LoVo (cell line): ENCODE data around the gene SPEM1.
A peak's percentile ranks its signal among the peaks of the same experiment; 100 is the strongest.

Source experiments
- DNase-seq: peaks from one replicate; pipeline ENCODE4 v3.0.0-alpha.2; 2016; ENCODE audit warnings: low spot score

Gene SPEM1, protein sequence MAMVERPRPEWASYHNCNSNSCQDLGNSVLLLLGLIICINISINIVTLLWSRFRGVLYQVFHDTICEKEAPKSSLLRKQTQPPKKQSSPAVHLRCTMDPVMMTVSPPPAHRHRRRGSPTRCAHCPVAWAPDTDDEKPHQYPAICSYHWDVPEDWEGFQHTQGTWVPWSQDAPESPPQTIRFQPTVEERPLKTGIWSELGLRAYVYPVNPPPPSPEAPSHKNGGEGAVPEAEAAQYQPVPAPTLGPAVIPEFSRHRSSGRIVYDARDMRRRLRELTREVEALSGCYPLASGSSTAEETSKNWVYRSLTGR

DNA sequence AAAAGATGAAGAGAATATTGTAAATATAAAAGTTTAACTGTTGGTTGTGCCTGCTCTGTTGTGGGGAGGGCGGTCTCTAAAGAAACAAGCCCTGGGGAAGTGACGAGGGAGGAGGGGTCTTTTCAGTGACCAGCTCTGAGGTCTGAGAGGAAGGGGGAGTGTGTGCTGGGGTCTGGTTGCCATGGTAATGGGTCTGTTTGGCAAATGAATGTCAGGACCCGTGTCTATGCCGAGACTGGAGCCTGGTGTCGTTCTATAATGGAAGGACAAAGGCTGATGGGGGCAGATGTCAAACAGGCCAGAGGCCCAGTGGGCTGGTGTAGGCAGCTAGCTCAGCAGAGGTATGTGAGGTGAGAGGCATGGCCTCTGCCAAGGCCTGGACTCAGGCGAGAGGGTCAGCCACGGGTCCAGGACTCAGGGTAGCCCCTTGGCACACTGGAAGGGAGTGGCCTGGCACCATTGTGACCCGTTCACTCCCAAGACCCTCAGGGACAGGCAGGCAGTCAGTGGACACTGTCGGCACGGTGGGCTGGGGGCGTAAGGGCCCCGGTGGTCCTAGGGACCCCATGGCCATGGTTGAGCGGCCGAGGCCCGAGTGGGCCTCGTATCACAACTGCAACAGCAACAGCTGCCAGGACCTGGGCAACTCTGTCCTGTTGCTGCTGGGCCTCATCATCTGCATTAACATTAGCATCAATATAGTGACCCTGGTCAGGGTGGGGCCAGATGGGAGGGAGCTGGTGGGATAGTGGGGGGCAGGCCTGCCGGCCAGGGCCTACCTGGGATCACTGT is at the start of gene SPEM1:
TSS of gene SPEM1 (plus strand) at position 506 of the 792 bp plus-strand sequence. CDS start at position 567, 61 bp downstream.
- DNase-seq: no peak

- DNase-seq: no peak
Measured at GRCh38 chr17:7370853-7371252, 49.3 kb upstream of the SPEM1 start.

GRCh38 chr17:7374353-7374752 is 45.8 kb upstream of the SPEM1 start:
- no peak for DNase-seq

GRCh38 chr17:7379134-7379533 is 41.0 kb upstream of the SPEM1 start:
- no peak for DNase-seq

DNA sequence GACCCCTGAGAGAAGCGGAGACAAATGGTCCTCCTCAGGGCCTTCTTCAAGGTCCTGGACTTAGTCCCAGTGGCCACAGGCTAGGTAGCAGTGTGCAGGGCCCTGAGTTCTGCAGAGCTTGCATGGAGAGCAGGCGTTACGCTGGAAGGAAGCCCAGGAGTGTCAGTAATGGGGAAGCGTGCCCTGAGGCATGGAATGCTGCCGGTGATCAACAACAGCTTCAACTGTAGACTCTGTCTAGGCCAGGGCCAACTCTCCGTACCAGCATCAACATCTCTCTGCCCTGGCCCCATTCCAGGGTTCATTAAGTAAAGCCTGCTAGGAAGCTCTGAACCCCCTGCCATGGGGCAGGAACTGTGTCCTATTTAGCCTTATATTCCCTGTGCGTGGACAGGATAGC is 39.8 kb upstream of the SPEM1 start:
- DNase-seq: no peak

- peak; percentile 81 for DNase-seq
Measured at GRCh38 chr17:7380855-7381683, 39.1 kb upstream of the SPEM1 start, which contains the start of gene TNK1. TNK1 (plus strand) TSS chr17:7381089; CDS start chr17:7382927, 1,838 bp downstream.

- DNase-seq: no peak
Measured at GRCh38 chr17:7382901-7383300, 37.2 kb upstream of the SPEM1 start.

DNA sequence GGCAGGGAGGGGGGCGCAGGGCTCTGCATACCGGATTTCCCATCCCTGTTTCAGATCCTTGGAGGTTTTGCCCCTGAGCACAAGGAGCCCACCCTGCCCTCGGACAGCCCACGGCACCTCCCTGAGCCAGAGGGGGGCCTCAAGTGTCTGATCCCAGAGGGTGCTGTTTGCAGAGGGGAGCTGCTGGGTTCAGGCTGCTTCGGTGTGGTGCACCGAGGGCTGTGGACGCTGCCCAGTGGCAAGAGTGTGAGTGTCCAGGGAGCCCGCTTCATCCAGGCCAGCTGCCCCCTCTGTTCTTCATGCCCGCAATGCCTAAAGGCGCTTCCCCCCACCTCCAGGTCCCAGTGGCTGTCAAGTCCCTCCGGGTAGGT is 36.8 kb upstream of the SPEM1 start:
- DNase-seq: no peak

GRCh38 chr17:7383742-7384488 is 36.2 kb upstream of the SPEM1 start:
- DNase-seq: no peak

- no peak for DNase-seq
Measured at GRCh38 chr17:7384489-7385081, 35.5 kb upstream of the SPEM1 start.

DNA sequence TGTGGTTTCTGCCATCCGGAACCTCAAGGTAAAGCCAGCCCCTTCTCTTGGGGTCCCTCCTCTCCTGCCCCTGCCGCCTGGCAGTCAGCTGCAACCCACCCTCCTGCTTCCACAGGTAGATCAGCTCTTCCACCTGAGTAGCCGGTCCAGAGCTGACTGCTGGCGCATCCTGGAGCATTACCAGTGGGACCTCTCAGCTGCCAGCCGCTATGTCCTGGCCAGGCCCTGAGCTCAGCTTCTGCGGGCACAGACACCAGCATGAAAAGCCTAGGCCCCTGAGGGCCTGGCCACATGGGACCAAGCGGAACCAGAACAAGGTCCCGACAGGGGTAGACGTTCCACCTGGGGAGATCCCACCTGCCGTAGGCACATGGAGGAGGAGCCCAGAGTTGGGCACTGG is 31.3 kb upstream of the SPEM1 start:
- no peak for DNase-seq

- DNase-seq: no peak
Measured at GRCh38 chr17:7389924-7390910, 29.9 kb upstream of the SPEM1 start.

DNA sequence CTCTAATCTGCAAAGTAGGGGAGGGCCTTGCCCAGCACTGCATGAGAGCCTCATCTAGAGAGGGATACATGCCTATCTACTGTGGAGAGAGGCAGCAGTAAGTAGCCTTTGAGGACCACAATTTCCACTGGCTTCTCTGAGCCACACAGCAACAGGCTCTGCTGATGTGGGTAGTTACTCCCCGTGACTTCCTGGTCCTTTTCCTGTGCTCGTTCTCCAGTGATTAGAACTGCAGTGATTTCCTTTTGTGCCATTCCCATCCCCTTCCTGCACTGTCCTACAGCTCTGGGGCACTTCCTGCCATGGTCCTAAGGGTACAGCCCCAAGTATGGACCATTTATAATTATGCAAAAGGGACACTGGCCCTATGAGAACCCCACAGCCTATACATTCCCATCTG is 28.8 kb upstream of the SPEM1 start:
- no peak for DNase-seq

DNA sequence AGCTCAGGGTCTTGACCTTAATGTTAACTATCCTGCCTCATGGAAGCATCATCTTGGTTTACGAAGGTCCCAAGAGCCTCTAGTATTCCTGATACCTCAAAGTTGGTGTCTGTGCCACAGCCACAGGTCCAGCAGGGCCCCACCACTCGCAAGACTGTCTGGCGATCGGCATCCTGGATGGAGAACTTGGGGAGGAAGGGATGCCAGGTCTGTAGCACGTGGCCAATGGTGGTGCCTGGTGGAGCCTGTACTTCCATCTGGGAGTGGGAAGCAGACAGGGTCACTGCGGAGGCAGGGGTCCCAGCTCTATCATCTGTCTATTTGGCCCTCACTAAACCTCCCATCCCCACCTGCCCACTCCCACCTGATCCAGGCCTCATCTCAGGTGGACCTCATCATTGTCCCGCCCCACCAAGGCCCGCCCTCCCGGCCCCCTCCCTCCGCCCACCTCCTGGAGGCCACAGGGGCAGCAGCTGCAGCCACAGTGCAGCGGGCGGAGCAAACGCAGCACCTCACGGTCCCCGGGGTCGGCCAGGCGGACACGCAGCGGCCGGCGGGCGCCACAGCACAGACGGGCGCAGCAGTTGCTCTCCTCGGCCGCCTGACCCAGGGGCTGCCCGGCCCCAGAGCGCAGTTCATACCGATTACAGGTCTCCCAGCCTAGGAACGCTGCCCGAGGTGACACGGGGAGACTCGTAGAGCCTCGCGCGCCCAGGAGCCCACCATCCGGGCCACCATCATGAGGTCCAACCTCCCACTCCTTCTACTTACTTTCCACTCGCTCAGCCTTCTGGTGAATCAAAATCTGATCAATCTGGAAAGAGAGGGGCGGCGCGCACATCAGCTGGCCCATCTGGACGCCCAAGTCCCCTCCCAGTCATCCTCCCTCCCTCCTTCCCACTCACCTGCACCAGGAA is 27.2 kb upstream of the SPEM1 start:
- DNase-seq: no peak

- DNase-seq: peak; percentile 17
Measured at GRCh38 chr17:7393613-7394451, 26.3 kb upstream of the SPEM1 start.

DNA sequence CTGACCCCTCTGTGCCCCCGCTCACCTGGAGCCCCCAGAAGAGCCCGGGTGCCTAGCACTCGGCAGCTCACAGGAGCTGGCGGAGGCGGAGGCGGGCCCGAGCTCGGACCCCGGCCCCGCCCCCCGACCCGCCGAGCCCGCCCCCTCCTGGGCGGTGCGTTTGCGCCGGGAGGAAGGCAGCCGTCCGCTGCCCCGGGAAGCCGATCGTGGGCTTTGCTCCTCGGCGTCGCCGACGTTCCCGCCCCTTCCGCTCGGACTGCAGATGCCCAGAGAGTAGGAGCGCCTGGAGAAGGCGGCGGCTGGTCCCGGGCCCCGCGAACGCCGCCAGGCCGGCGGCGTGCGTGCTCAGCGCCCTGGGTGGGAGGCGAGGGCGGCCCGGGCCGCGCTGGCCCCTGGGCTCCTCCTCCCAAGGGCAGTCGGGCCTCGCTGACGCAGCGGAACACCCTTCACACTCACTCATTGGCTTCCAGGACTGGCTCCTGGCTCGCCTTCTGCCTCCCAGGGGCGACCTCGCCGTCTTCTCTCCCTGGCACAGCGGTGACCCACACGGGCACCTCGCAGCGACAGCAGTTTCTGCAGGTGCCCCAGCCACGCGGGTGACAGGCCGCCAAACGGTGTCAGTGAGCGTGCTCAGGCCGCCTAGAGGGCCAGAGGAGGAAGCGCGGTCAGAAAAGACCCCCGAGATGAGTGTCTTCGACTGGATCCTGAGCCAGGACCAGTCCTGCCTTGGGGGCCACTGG is 25.5 kb upstream of the SPEM1 start, which contains the start of gene PLSCR3:
TSS of gene PLSCR3 (minus strand) at position 74 of the 740 bp plus-strand sequence. CDS start 415 bp downstream, outside the sequence.
- DNase-seq: peak; percentile 88

DNA sequence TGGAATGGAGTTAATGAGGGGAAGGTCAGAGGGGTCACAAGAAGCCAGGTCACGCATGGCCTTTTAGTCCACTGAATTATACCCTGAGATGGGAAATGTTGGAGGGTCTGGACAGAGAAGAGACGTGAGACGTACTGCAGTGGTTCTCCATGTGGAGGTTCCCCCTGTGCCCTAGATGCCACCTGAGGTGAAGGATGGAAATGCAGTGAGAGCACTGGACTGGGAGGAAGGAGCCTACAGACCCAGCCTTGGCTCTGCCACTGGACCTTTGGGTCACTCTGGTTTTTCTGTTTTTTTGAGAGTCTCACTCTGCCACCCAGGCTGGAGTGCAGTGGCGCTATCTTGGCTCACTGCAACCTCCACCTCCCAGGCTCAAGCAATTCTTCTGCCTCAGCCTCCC is 24.0 kb upstream of the SPEM1 start:
- DNase-seq: no peak
